DMS114 treated with DMSO at 0.1 percent for 48 hours (cell line): ENCODE results near the gene UGT3A2.

Experiments
- DNase-seq: peaks from one replicate; lab custom pipeline; 2025; ENCODE audit not compliant: unreplicated experiment; lab: John Stamatoyannopoulos, UW

UGT3A2 gene

DNA sequence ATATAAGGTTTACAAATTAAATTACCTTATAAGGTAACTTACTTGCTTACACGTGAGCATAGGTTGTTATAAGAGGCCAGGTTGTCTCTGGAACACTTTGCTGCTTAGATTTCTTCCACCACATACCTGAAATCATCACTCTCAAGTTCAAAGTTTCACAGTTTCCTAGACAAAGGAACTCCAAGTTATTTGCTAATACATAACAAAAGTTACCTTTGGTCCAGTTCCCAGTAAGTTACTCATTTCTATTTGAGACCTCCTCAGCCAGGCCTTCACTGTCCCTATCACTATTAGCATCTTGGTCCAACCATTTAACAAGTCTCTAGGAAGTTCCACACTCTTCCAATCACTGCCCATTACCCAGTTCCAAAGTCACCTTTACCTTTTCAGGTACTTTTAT is 57.0 kb downstream of the UGT3A2 start:
- no peak for DNase-seq

DNA sequence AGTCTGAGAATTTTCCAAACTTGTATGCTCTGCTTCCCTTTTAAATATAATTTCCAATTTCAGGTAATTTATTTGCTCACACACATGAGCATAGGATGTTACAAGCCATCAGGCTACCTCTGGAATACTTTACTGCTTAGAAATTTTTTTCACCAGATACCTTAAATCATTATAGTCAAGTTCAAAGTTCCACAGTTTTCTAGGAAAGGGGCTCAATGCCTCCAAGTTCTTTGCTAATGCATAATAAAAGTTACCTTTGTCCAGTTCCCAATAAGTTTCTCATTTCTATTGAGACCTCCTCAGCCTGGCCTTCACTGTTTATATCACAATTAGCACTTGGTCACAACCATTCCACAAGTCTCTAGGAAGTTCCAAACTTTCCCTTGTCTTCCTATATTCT is 59.3 kb downstream of the UGT3A2 start:
- DNase-seq = no peak

DNA sequence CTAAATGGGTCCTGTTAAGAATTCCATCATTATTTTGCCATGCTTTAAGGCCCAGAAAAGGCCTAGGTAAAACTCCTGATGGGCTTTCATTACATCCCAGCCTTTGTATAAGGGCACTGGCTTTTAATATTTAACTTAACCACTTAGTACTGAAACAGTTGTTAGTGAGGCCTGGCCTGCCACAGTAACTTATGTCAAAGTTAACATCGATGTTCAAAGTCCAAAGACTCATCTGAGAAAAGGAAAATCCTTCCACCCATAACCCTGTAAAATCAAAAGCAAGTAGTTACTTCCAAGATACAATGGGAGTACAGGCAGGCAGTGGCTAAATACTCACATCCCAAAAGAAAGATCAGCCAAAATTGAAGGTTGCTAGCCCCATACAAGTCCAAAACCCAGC is 60.5 kb downstream of the UGT3A2 start:
- no peak for DNase-seq

DNA sequence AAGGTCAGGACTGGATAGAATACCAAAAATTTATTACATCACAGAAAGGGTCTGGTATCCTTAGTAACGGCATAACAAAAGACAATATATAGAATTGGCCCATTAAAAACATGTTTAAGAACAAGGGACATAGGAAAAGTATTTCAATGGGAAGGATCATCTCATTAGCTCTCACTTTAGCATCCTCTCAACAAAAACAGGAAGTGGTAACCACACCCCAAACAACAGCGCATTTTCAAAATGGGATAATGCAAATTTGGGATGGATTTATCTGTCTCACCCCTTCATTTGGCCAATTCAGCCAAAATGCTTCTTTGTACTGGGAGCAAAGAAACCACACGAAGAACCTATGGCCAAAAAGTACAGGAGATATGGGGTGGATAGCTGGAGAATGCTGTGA is 65.7 kb downstream of the UGT3A2 start:
- DNase-seq = no peak

DNA sequence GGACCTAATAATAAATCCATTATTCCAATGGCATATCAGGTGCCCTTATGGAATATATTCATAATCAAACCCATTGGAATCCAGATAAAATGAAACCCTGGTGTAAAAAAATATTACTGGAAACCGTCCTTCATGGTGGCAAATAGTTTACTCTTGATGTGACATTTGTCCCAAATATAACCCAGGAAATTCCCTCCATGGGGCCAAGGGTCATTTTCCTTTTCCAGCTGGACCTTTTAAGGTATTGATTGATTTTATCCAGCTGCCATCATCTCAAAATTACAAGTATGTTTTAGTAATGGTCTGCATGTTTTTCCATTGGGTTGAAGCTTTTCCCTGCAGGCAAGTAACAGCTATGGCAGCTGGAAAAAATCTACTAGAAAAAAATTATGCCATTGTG is 67.1 kb downstream of the UGT3A2 start:
- no peak for DNase-seq

DNA sequence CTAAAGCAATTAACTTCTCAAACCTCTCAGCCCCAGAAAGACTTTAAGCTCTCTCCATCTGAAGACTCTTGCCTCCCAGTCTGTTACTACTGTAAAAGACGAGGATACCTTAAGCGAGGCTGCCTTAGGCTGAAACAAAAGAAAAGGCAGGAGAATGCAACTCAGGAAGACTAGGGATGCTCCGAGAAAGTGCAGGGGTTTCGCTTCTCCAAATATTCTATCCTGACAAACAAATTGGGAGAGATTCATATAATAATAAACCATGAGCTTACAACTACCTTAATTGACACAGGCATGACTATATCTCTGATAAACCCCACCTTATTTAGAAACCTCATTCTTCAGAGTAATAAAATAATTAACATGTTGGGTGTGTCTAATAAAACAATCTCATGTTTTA is 70.6 kb downstream of the UGT3A2 start:
- no peak for DNase-seq

DNA sequence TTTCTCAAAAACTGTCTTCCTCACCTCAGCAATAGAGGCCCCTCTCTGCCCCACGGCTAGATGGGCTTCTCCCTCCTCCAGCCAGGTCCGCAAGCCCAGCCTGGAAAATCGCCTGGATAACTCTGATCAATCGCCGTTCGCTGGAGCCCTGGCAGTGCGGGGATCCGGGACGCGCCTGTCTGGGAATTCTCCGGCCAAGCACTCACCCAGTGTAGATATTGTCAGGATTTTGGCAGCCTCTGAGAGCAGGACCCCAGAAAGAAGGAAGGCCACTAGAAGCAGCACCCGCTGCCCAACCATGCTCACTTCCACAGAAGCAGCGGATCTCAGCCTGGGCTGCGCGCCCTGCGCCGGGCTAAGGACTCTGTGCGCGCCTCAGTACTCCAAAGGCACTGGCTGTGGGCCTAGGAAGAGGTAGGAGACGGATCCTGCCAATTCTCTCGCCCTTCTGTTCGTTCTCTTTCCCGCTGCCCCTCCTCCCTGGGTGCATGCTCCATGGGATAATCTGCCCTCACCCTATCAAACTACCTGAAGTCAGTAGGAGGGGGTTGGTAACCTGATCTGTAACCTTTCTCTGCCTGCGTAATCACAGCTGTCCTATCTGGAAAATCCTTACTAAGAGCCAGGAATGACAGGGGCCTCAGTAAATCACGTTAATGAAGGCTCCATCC is 75.6 kb downstream of the UGT3A2 start, which contains the start of gene UGT3A1:
TSS of gene UGT3A1 (minus strand) at position 450 of the 671 bp plus-strand sequence. CDS start at position 300, 150 bp downstream.
- no peak for DNase-seq

DNA sequence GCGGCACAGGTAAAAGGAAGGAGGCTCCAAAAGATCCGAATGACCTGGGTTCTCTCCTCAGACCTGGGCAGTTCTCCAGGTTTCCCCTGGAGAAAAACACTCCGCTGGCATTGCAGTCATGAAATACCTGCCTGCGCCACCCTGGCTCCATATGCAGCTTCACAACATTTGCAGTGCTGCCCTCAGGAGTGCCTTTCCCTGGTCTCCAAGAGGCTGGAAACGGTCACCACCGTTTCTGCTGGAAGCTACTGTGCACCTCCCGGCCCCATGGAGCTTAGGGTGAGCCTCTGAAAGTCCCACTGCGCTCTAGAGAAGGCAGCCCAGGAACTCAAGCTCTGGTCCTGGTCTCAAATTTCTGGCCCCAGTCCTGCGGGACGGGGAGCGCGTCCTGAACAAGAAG is 76.2 kb downstream of the UGT3A2 start:
- no peak for DNase-seq

DNA sequence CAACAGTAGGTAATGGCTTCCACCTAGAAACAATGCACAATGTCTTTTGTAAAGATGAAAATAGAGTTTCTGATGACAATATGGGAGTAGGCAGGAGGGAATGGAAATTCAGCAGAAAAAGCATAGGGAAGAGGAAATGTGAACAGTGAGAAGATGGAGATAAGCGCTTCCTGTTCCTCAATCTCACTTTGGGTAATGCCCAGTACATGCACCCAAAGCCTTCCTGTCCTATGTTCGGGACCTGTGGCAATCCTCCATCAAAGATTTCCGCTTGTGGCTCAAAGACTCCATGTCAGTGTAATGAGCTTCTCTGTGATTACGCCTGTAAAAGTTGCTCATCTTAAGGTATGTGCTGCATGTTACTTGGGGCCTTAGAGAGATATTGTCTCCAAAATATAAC is 78.2 kb downstream of the UGT3A2 start:
- no peak for DNase-seq

DNA sequence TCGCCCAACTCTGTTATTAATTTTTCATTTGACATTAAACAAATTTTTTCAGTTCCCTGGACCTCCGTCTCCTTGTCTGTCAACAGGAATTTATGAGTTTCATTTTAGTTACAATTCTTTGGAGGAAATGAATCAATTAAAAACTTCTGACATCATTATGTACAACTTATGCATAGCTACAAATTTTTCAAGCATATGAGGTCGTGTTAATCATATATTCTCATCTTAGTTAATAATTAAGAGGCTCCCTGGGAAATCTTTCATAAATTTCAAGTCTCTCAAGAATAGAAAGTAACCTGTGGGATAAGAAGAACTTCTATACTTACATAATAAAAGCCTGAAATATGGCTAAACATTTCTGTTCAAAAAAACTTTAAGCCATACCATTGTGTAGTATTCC is 78.9 kb downstream of the UGT3A2 start:
- DNase-seq = no peak
